Neural progenitor cell (in vitro differentiated cells): ENCODE data around the gene PRLHR. TPM values are rescaled to one million over a fixed set of nuclear protein-coding genes. Genes with fewer than 3 reads are reported as not detected.

Experiments used
- DNase-seq: peaks from one replicate; pipeline ENCODE4 v3.0.0-alpha.2; 2016; ENCODE audit warnings: low spot score
- H2AFZ ChIP-seq: fragments of 200-600 bp; sonication (generic); replicated peaks from 2 replicates; pipeline ENCODE4 v1.6.1; 2016; ENCODE audit warnings: antibody characterized with exemption
- H3F3A ChIP-seq: fragments of 200-600 bp; sonication (generic); 2 replicates; pipeline ENCODE4 v1.6.1; 2016; ENCODE audit warnings: antibody characterized with exemption, low read depth
- H3K27ac ChIP-seq: fragments of 200-600 bp; sonication (generic); 2 replicates; pipeline ENCODE4 v1.5.1; 2016; ENCODE audit warnings: mild to moderate bottlenecking
- H3K27me3 ChIP-seq: fragments of 200-600 bp; sonication (generic); 2 replicates; pipeline ENCODE4 v1.6.1; 2016; ENCODE audit warnings: mild to moderate bottlenecking, moderate library complexity
- H3K36me3 ChIP-seq: fragments of 200-600 bp; sonication (generic); 2 replicates; pipeline ENCODE4 v1.5.1; 2016
- H3K4me1 ChIP-seq: fragments of 200-600 bp; sonication (generic); 2 replicates; pipeline ENCODE4 v1.6.1; 2016; ENCODE audit warnings: mixed run types
- H3K4me2 ChIP-seq: fragments of 200-600 bp; sonication (generic); 2 replicates; pipeline ENCODE4 v1.6.1; 2016
- H3K4me3 ChIP-seq: fragments of 200-600 bp; sonication (generic); 2 replicates; pipeline ENCODE4 v1.5.1; 2016
- H3K79me2 ChIP-seq: fragments of 200-600 bp; sonication (generic); 2 replicates; pipeline ENCODE4 v1.6.1; 2016; ENCODE audit warnings: low read depth
- H3K9ac ChIP-seq: fragments of 200-600 bp; sonication (generic); 2 replicates; pipeline ENCODE4 v1.6.1; 2016
- H3K9me3 ChIP-seq: fragments of 200-600 bp; sonication (generic); 2 replicates; pipeline ENCODE4 v1.5.1; 2016; ENCODE audit warnings: low read depth
- H4K20me1 ChIP-seq: fragments of 200-600 bp; sonication (generic); 2 replicates; pipeline ENCODE4 v1.6.1; 2016; ENCODE audit warnings: low read depth
- H3K27ac Mint-ChIP-seq: 3 replicates; pipeline ENCODE4 v1.8.0; 2021; ENCODE audit warnings: mixed read lengths
- H3K27me3 Mint-ChIP-seq: 2 replicates; pipeline ENCODE4 v1.8.0; 2022; ENCODE audit warnings: low read depth, mild to moderate bottlenecking, inconsistent platforms, moderate library complexity, mixed read lengths; ENCODE audit not compliant: insufficient read depth
- H3K36me3 Mint-ChIP-seq: 3 replicates; pipeline ENCODE4 v1.8.0; 2021; ENCODE audit warnings: mixed read lengths
- H3K4me1 Mint-ChIP-seq: 3 replicates; pipeline ENCODE4 v1.8.0; 2021; ENCODE audit warnings: mixed read lengths
- H3K4me3 Mint-ChIP-seq: 3 replicates; pipeline ENCODE4 v1.8.0; 2021; ENCODE audit warnings: mild to moderate bottlenecking, moderate library complexity, mixed read lengths
- H3K9me3 Mint-ChIP-seq: 3 replicates; pipeline ENCODE4 v1.8.0; 2020; ENCODE audit warnings: mixed read lengths
- CTCF ChIP-seq: fragments of 200-600 bp; sonication (generic); IDR thresholded peaks from 2 replicates; pipeline ENCODE4 v1.5.1; 2017; ENCODE audit warnings: antibody characterized with exemption, mild to moderate bottlenecking
- EZH2 ChIP-seq: fragments of 200-600 bp; sonication (generic); IDR thresholded peaks from 2 replicates; pipeline ENCODE4 v1.6.1; 2017; ENCODE audit warnings: antibody characterized with exemption, mild to moderate bottlenecking, moderate library complexity
- EZH2phosphoT487 ChIP-seq: fragments of 200-600 bp; sonication (generic); IDR thresholded peaks from 2 replicates; pipeline ENCODE4 v1.6.1; 2017; ENCODE audit warnings: antibody characterized with exemption
- total RNA-seq: library from RNA; depleted of rRNA; stranded (reverse); fragments of >200 nt; gene quantifications from 2 replicates; pipeline ENCODE4 v1.2.3, GENCODE V29; 2015; ENCODE audit warnings: low replicate concordance

The PRLHR gene
- total RNA-seq, 1 donor from 2014 or later = not detected

GRCh38 chr10:118585234-118585633, 10.2 kb downstream of the PRLHR start:
- Histone ChIP-seq H3K27me3 (no peaks in the 10 kb centered on the region), H3K4me3 (no peak overlapping the region), H3K9ac (no peak overlapping the region), H3K79me2 (no peaks in the 10 kb centered on the region), H4K20me1 (no peaks in the 10 kb centered on the region), H3K9me3 (no peaks in the 10 kb centered on the region), H3F3A (no peaks in the 10 kb centered on the region), H3K4me2 (no peak overlapping the region), H3K27ac (no peak overlapping the region), H3K4me1 (no peaks in the 10 kb centered on the region), H3K36me3 (no peaks in the 10 kb centered on the region), H2AFZ (no peak overlapping the region)
- no peak for TF ChIP-seq CTCF
- no peak for TF ChIP-seq EZH2
- no peak for TF ChIP-seq EZH2phosphoT487
- no peaks in the 10 kb centered on the region for H3K36me3 Mint-ChIP-seq
- DNase-seq = no peak
- H3K4me3 Mint-ChIP-seq = no peak overlapping the region
- no peak overlapping the region for H3K27ac Mint-ChIP-seq
- peaks cover 4% of the 10 kb centered on the region for H3K4me1 Mint-ChIP-seq
- H3K9me3 Mint-ChIP-seq = no peaks in the 10 kb centered on the region
- peaks cover 15% of the 10 kb centered on the region for H3K27me3 Mint-ChIP-seq

GRCh38 chr10:118584181-118584954, 11.1 kb downstream of the PRLHR start:
- DNase-seq = no peak
- Mint-ChIP-seq H3K9me3 (no peaks in the 10 kb centered on the region), H3K27ac (no peak overlapping the region), H3K4me1 (peaks cover 4% of the 10 kb centered on the region), H3K36me3 (no peaks in the 10 kb centered on the region), H3K4me3 (no peak overlapping the region), H3K27me3 (peaks cover 13% of the 10 kb centered on the region)
- H3K27me3 ChIP-seq = no peaks in the 10 kb centered on the region
- H2AFZ ChIP-seq = no peak overlapping the region
- H3K36me3 ChIP-seq = no peaks in the 10 kb centered on the region
- no peak overlapping the region for H3K27ac ChIP-seq
- H3K4me3 ChIP-seq = no peak overlapping the region
- H4K20me1 ChIP-seq = no peaks in the 10 kb centered on the region
- H3K4me1 ChIP-seq = no peaks in the 10 kb centered on the region
- no peak for TF ChIP-seq EZH2phosphoT487
- no peak for TF ChIP-seq CTCF
- no peak for TF ChIP-seq EZH2
- H3K79me2 ChIP-seq = no peaks in the 10 kb centered on the region
- H3K9me3 ChIP-seq = no peaks in the 10 kb centered on the region
- no peaks in the 10 kb centered on the region for H3F3A ChIP-seq
- no peak overlapping the region for H3K4me2 ChIP-seq
- no peak overlapping the region for H3K9ac ChIP-seq

- Mint-ChIP-seq H3K9me3 (no peaks in the 10 kb centered on the region), H3K4me3 (no peak overlapping the region), H3K27me3 (peaks cover 9% of the 10 kb centered on the region), H3K36me3 (no peaks in the 10 kb centered on the region), H3K4me1 (no peaks in the 10 kb centered on the region), H3K27ac (no peak overlapping the region)
- H3F3A ChIP-seq = no peaks in the 10 kb centered on the region
- H4K20me1 ChIP-seq = no peaks in the 10 kb centered on the region
- no peaks in the 10 kb centered on the region for H3K36me3 ChIP-seq
- TF ChIP-seq EZH2phosphoT487 = no peak
- no peak for TF ChIP-seq CTCF
- no peak for TF ChIP-seq EZH2
- no peak for DNase-seq
- no peak overlapping the region for H3K27ac ChIP-seq
- no peaks in the 10 kb centered on the region for H3K4me1 ChIP-seq
- H3K9ac ChIP-seq = no peak overlapping the region
- H2AFZ ChIP-seq = no peak overlapping the region
- no peaks in the 10 kb centered on the region for H3K27me3 ChIP-seq
- H3K9me3 ChIP-seq = no peaks in the 10 kb centered on the region
- no peak overlapping the region for H3K4me3 ChIP-seq
- H3K4me2 ChIP-seq = no peak overlapping the region
- H3K79me2 ChIP-seq = no peaks in the 10 kb centered on the region
Observed at GRCh38 chr10:118583611-118584010, 11.8 kb downstream of the PRLHR start.
